ENCODE data around the gene TRABD2B. TPM values are rescaled to one million over a fixed set of nuclear protein-coding genes. Genes with fewer than 3 reads are reported as not detected.

Gene TRABD2B
- total RNA-seq, 1 experiment from 2014 or later, result not detected

- H3K27ac ChIP-seq (ENCODE audit: low read depth, low read length, poor library complexity, severe bottlenecking), result no peak overlapping the region
- DNase-seq (ENCODE audit: low spot score), result no peak
- BruUV-seq (replicated peaks), result no TSS peak
- no peak overlapping the region for H3K4me3 ChIP-seq (ENCODE audit: low read depth, low read length, poor library complexity, severe bottlenecking)
- no peaks in the 10 kb centered on the region for H3K36me3 ChIP-seq (ENCODE audit: insufficient read depth, low read length, poor library complexity, severe bottlenecking)
- peaks cover 12% of the 10 kb centered on the region for H3K27me3 ChIP-seq (replicated peaks; ENCODE audit: insufficient read depth, low read depth, low read length, poor library complexity)
- POLR2A ChIA-PET (ENCODE audit: low non-redundant PET), result interaction anchor here (0.6 kb wide), 1 partner anchor 134 kb away, joined by 3 read pairs; no protein-coding TSS in a partner anchor
- TF ChIP-seq EZH2 (IDR thresholded peaks at IDR 0.05; ENCODE audit: borderline replicate concordance, low read depth, low read length, poor library complexity, severe bottlenecking), result no peak
- TF ChIP-seq CTCF (conservative IDR thresholded peaks at IDR 0.05; ENCODE audit: low read depth, low read length), result no peak
- intact Hi-C loops (cut with micrococcal nuclease; ENCODE audit: unreplicated experiment), result no loop called here
- CTCF ChIA-PET, result no interaction called here
- H3K4me1 ChIP-seq (ENCODE audit: insufficient read depth, low read length, poor library complexity, severe bottlenecking), result no peaks in the 10 kb centered on the region
- H3K9me3 ChIP-seq (ENCODE audit: low read depth, low read length, poor library complexity, severe bottlenecking), result no peaks in the 10 kb centered on the region
Observed at GRCh38 chr1:48007047-48007446, 9.9 kb upstream of the TRABD2B start.

- Histone ChIP-seq H3K4me3 (ENCODE audit: low read depth, low read length, poor library complexity, severe bottlenecking) (no peak overlapping the region), H3K27ac (ENCODE audit: low read depth, low read length, poor library complexity, severe bottlenecking) (no peak overlapping the region), H3K9me3 (ENCODE audit: low read depth, low read length, poor library complexity, severe bottlenecking) (no peaks in the 10 kb centered on the region), H3K27me3 (replicated peaks; ENCODE audit: insufficient read depth, low read depth, low read length, poor library complexity) (peaks cover 4% of the 10 kb centered on the region), H3K4me1 (ENCODE audit: insufficient read depth, low read length, poor library complexity, severe bottlenecking) (no peaks in the 10 kb centered on the region), H3K36me3 (ENCODE audit: insufficient read depth, low read length, poor library complexity, severe bottlenecking) (no peaks in the 10 kb centered on the region)
- no peak for DNase-seq (ENCODE audit: low spot score)
- no peak for TF ChIP-seq CTCF (conservative IDR thresholded peaks at IDR 0.05; ENCODE audit: low read depth, low read length)
- no peak for TF ChIP-seq EZH2 (IDR thresholded peaks at IDR 0.05; ENCODE audit: borderline replicate concordance, low read depth, low read length, poor library complexity, severe bottlenecking)
- BruUV-seq (replicated peaks), result no TSS peak
- intact Hi-C loops (cut with micrococcal nuclease; ENCODE audit: unreplicated experiment), result no loop called here
- ChIA-PET CTCF (no interaction called here), POLR2A (ENCODE audit: low non-redundant PET) (no interaction called here)
Observed at GRCh38 chr1:48006264-48006663, 9.1 kb upstream of the TRABD2B start.

- no peak overlapping the region for H3K4me3 ChIP-seq (ENCODE audit: low read depth, low read length, poor library complexity, severe bottlenecking)
- no peaks in the 10 kb centered on the region for H3K9me3 ChIP-seq (ENCODE audit: low read depth, low read length, poor library complexity, severe bottlenecking)
- no peaks in the 10 kb centered on the region for H3K36me3 ChIP-seq (ENCODE audit: insufficient read depth, low read length, poor library complexity, severe bottlenecking)
- POLR2A ChIA-PET (ENCODE audit: low non-redundant PET), result no interaction called here
- no peak for TF ChIP-seq CTCF (conservative IDR thresholded peaks at IDR 0.05; ENCODE audit: low read depth, low read length)
- DNase-seq (ENCODE audit: low spot score), result no peak
- no peaks in the 10 kb centered on the region for H3K4me1 ChIP-seq (ENCODE audit: insufficient read depth, low read length, poor library complexity, severe bottlenecking)
- H3K27me3 ChIP-seq (replicated peaks; ENCODE audit: insufficient read depth, low read depth, low read length, poor library complexity), result peaks cover 8% of the 10 kb centered on the region
- CTCF ChIA-PET, result no interaction called here
- H3K27ac ChIP-seq (ENCODE audit: low read depth, low read length, poor library complexity, severe bottlenecking), result no peak overlapping the region
- BruUV-seq (replicated peaks), result no TSS peak
- intact Hi-C loops (cut with micrococcal nuclease; ENCODE audit: unreplicated experiment), result no loop called here
Observed at GRCh38 chr1:48005253-48006117, 8.3 kb upstream of the TRABD2B start.

All from A673 (cell line).